Measurements from ENCODE around the gene MINDY1.
A peak's percentile ranks its signal among the peaks of the same experiment; 100 is the strongest.

Gene MINDY1

GRCh38 chr1:150981805-150982712, 24.6 kb downstream of the MINDY1 start, which contains the start of gene ANXA9:
ANXA9 (plus strand) TSS chr1:150982292; CDS start chr1:150983106, 814 bp downstream.
- no peak for DNase-seq

- no peak for DNase-seq
Observed at GRCh38 chr1:150981177-150981804, 25.4 kb downstream of the MINDY1 start.

GRCh38 chr1:150979092-150980056, 27.3 kb downstream of the MINDY1 start:
- DNase-seq: peak; percentile 85

DNA sequence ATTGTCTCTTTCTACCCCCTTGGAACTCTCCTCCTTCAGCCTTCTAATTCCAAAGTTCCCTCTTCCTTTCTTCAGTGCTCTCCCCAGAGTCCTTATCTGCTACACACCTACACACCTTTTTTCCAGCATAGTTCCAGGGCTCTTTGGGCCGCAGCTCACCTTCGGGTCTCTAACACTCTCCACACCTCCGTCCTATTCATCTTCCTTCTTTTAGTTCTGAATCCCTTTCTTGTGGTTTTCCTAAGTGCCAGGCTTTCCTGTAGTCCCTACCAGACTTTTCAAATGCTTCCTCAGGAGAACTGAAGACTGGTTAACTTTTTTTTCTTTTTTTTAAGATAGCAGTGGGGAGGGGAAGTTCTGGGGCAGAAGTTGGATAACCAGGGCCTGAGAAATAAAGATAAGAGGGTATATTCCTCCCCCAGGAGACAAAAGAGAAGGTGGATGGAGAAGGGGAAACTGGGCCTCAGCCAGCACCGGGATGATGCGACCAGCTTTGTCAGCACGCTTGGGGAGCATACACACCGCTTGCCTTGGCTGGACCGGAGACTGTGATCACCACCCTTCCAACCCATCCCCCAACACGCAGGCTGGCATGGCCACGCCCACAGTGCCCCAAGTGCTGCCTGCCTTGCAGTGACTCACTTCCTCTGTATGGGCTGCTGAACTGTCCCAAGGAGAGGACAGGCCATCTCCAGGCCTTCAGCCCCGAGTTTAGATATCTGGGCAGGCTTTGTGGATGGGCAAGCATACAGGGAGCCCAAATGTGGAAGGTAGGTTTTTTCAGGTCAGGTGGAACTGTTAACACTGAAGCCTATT, 29.6 kb downstream of the MINDY1 start:
- no peak for DNase-seq

DNA sequence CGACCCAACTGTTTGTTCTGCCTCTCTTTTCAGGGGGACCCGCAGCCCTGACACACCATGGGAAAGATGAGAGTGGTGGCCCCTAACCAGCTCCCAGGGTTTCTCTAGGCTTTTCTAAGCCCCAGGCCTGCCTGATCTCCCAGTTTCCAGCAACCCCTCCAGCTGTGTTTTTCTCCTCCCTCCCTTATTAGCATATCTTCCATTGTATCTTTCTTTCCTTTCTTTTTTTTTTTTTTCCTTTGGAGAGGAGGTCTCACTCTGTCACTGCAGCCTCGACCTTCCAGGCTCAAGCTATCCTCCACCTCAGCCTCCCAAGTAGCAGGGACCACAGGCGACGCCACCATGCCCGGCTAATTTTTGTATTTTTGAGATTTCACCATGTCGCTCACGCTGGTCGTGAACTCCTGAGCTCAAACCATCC, 30.3 kb downstream of the MINDY1 start:
- no peak for DNase-seq

- DNase-seq: peak; percentile 73
Observed at GRCh38 chr1:150974580-150975478, 31.9 kb downstream of the MINDY1 start, which contains the start of gene CERS2. CERS2 (minus strand) TSS chr1:150974835; CDS start chr1:150969090, 5,745 bp downstream.

DNA sequence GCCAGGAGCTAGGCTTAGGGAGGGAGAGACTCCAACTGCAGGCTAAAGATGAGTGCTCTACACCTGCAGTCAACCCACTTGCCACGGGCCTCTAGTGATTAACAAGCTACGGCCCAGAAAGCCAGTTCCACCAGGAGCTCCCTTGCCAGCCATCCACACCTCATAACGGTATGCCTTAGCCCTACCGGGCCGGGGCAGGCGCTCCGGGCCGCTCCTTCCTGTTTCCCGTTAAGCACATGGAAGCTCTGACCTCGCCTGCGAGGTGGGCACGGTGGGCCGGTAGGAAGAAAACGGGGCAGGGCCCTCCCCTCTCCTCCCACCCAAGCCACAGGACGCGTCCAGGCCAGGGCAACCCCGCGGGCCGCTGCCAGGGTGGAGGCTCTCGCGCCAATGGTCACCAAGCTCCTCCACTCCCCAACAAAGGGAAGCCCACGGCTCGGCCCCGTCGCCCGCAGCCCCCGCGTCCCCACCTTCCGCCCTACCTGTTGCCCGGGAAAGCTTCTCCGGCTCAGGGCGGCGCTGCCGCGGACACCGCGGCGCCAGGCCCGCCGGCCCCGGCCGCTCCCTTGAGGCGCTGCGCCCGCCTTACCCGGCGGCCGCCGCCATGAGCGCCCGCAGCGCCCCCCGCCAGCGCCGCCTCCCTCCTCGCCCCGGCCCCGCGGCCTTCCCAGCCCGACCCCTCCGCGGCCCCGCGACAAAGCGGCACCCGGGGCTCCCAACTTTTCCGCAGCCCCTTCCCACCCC, 32.7 kb downstream of the MINDY1 start:
- peak; percentile 42 for DNase-seq

DNA sequence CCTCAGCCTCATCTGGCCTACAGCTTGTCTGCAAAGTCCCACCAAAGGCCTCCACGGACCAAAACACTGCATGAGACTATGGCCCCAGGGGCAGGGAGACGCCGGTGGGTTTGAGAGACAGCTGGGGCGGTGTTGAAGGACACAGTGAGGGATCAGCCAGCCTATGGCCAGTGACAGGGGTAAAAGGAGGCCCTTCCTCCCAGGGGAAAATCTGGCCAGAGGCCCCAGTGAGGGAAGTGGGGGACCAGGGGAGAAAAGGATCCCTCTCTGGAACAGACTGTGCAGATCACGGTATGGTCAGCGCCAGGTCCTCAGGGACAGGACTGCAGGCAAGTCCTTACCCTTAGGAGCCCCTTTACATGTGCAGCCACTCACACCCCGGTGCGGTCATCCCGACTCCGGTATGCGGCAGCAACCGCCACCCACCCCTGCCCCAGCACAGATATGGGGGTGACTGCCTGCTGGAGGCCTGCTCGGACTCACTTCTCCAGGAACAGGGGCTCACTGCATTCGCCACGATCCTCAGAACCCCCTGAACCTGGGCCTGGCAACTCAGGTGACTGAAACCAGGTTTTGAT, 33.4 kb downstream of the MINDY1 start:
- DNase-seq: no peak

DNA sequence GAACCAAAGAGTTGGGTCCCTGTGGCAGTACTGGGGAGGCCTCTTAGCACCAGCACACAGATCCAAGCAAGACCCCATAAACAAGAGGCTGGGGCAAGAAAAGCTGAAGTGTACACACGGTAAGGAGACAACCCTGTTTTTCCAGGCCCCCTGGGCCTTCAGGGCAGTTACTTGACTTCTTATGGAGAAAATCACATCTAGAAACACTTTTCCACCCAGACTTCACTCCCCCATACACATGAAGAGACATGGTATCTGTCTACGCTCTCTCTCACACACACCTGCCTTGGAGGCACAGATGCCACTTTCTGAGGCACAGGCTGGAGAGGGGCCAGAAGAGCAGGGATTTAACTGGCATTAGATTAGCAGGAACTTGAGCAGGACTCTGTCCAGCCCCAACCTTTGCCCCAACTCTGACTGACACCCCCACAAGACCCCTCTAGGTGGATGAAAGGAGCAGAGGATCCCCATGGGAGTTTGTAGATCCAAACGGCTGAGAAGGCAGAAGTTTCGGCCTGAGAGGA, 34.2 kb downstream of the MINDY1 start:
- DNase-seq: no peak

DNA sequence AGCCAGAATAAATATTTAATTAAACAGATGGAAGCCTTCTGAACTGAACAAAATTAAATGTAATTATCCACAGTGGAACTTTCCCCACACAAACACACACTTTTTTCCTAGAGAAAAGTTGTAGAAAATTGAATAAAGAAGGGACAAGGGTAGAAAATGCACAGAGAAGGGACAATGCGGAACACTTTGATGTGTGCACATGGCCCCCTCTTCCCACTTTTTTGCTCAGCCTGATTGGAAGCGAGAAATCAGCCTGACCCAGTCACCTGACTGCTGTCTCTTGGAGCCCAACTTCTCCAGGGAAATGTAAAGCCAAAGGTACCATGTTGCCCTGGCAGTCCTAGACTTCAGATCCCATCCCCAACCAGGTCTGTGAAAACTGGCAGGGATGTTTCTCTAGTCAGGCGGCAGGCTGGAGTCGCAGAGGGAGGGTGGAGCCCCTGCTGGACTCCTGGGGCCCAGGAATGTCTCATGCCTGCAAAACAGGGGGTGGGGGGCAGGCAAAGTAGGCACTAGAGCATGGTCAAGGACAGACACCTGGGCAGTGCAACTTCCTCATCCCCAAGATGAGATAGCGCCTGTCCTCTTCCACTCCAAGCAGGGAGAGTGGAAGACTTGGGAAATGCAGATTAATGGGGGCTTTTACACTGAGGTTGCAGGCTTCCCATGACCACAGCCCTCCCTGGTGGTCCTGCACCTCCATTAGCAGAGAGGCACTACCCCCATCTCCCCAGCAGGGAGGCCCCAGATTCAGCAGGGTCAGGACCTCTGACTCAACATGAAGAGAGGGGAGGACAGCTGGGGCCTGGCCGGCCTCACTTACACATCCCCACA, 34.9 kb downstream of the MINDY1 start:
- no peak for DNase-seq

DNA sequence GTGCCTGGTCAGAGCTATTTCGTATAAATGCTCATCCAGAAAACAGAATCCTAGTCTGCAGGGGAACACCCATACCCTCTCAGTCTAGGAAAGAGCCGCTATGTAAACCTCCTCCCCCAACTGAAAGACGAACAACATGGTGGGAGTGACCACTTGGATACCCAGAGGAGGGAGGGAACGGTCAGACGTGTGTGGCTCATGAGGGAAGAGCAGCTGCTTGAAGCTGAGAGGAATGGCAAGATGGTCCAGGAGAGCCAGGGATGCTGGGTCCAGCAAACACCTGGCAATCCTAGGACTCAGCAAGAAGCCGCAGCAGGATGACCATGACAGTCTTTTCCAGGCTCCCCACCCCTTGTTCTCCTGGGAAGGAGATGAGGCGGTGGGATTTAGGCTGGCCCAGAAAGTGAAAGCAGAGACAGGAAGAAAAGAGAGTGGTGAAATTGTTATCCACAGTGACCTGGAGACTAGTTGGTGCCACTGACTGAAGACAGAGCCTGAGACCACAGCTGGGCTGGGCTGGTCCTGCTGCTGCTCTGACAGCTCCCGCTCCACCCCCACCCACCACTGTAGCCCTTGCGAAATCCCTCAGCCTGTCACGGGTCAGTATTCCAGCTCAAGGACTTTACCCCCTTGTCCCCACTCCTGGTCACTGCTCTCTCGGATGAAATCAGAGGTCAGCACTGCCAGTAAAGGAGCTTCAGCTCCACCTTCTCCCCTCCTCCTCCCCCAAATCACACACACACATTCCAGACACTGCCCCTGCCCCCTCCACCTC, 35.7 kb downstream of the MINDY1 start:
- DNase-seq: no peak

DNA sequence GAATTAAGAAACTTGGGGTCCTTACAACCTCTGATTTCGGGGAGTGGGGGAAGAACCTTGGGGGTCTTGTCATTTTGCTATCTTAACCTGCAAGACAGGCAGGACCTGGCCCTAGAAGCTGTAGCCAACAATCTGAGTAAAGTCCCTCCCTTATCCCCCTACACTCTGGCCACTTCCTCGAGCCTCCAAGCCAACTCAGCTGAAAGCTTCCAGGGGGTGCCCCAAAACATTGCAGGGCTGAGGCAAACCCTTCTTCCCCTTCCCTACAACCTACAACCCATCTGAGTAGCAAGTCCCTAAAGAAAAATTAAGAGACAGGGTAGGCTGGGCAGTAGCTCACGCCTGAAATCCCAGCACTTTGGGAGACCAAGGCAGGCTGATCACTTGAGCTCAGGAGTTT, 37.1 kb downstream of the MINDY1 start:
- DNase-seq: no peak

- no peak for DNase-seq
Observed at GRCh38 chr1:150968491-150968890, 38.2 kb downstream of the MINDY1 start.

- DNase-seq: no peak
Observed at GRCh38 chr1:150967936-150968335, 38.8 kb downstream of the MINDY1 start.

GRCh38 chr1:150966011-150966410, 40.7 kb downstream of the MINDY1 start:
- DNase-seq: no peak

DNA sequence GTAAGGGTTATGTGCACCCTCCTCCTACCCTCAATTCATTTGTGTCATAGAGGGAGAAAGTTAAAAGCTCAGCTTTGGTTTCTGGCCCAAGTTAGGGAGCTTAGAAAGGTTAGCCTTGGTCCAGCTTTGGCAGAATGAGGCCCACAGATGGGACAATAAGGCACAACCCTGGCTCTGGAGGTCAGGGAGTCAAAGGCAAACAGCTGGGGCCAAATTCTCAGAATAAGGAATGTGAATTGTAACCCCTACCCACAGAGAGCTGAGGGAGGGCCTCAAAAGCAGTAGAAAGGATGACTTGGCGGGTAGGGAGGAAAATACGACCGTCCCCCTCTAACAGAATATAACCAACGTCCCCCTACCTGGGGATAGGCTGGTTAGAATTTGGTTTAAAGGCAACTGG, 41.1 kb downstream of the MINDY1 start:
- DNase-seq: no peak

DNA sequence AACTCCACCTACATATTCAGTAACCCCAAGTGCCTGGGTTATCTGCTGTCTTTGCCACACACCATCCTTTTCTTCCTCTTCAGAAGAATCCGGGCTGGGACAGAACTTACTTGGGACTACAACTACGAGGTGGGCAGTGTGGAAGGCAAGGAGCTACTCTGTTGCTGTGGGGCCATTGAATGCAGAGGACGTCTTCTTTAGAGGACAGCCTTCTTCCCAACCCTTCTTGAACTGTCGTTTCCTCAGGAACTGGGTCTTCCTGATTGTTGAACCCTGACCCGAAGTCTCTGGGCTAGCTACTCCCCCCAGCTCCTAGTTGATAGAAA, 42.6 kb downstream of the MINDY1 start:
- no peak for DNase-seq
